Osteoblast (primary cell): ENCODE data around the gene CILP. TPM values are rescaled to one million over a fixed set of nuclear protein-coding genes. Genes with fewer than 3 reads are reported as not detected.

ENCODE experiments used
- DNase-seq: peaks from one replicate; pipeline ENCODE4 v3.0.0; 2011; ENCODE audit warnings: low spot score, mixed read lengths; ENCODE audit not compliant: insufficient read length; ENCODE audit errors: missing footprints
- H2AFZ ChIP-seq: 2 replicates; pipeline ENCODE4 v1.6.0; 2011; ENCODE audit warnings: mild to moderate bottlenecking, low read length
- H3K27ac ChIP-seq: 2 replicates; pipeline ENCODE4 v1.5.1; 2011; ENCODE audit warnings: mild to moderate bottlenecking, low read depth, low read length, moderate library complexity
- H3K27me3 ChIP-seq: 2 replicates; pipeline ENCODE4 v1.6.0; 2012; ENCODE audit warnings: mild to moderate bottlenecking, control low read depth, inconsistent platforms, low read length, moderate library complexity; ENCODE audit not compliant: insufficient read depth
- H3K36me3 ChIP-seq: 2 replicates; pipeline ENCODE4 v1.5.1; 2011; ENCODE audit warnings: mild to moderate bottlenecking, low read length, control low read depth, moderate library complexity; ENCODE audit not compliant: insufficient read depth
- H3K4me1 ChIP-seq: 2 replicates; pipeline ENCODE4 v1.5.1; 2011; ENCODE audit warnings: mild to moderate bottlenecking, low read length, control low read depth, moderate library complexity; ENCODE audit not compliant: insufficient read depth
- H3K4me2 ChIP-seq: 2 replicates; pipeline ENCODE4 v1.6.0; 2011; ENCODE audit warnings: mild to moderate bottlenecking, low read length; ENCODE audit not compliant: insufficient read depth
- H3K4me3 ChIP-seq: fragments of 200-600 bp; sonication (generic); 3 replicates; pipeline ENCODE4 v1.5.1; 2012; ENCODE audit warnings: mild to moderate bottlenecking, low read length, inconsistent platforms; ENCODE audit not compliant: insufficient read depth
- H3K79me2 ChIP-seq: 2 replicates; pipeline ENCODE4 v1.6.0; 2012; ENCODE audit warnings: mild to moderate bottlenecking, low read length, control low read depth, inconsistent platforms; ENCODE audit not compliant: insufficient read depth
- H3K9me3 ChIP-seq: 2 replicates; pipeline ENCODE4 v1.5.1; 2011; ENCODE audit warnings: low read depth, low read length, control low read depth
- H4K20me1 ChIP-seq: 2 replicates; pipeline ENCODE4 v1.6.0; 2012; ENCODE audit warnings: mild to moderate bottlenecking, low read length, control low read depth; ENCODE audit not compliant: insufficient read depth
- CTCF ChIP-seq: IDR thresholded peaks from 2 replicates; pipeline ENCODE4 v1.5.1; 2011; ENCODE audit warnings: mild to moderate bottlenecking, low read depth, low read length, moderate library complexity; ENCODE audit errors: extremely low read depth
- total RNA-seq: library from RNA; depleted of rRNA; stranded (reverse); fragments of >200 nt; gene quantifications from 2 replicates; pipeline ENCODE4 v1.2.3, GENCODE V29; 2012

Gene CILP
- total RNA-seq, 1 donor = under 0.01 TPM

- Histone ChIP-seq H3K4me3 (no peak overlapping the region), H3K4me1 (no peaks in the 10 kb centered on the region), H3K79me2 (no peaks in the 10 kb centered on the region), H3K9me3 (no peaks in the 10 kb centered on the region), H2AFZ (no peak overlapping the region), H3K27me3 (no peaks in the 10 kb centered on the region), H3K27ac (no peak overlapping the region), H3K4me2 (no peak overlapping the region), H3K36me3 (no peaks in the 10 kb centered on the region), H4K20me1 (no peaks in the 10 kb centered on the region)
- no peak for DNase-seq
- no peak for TF ChIP-seq CTCF
These were observed 12.7 kb downstream of the CILP start for GRCh38 chr15:65198571-65198970.

GRCh38 chr15:65197337-65197645 is 14.0 kb downstream of the CILP start:
- no peak for TF ChIP-seq CTCF
- H3K4me2 ChIP-seq = no peak overlapping the region
- no peak overlapping the region for H3K4me3 ChIP-seq
- H4K20me1 ChIP-seq = no peaks in the 10 kb centered on the region
- H3K79me2 ChIP-seq = no peaks in the 10 kb centered on the region
- no peaks in the 10 kb centered on the region for H3K4me1 ChIP-seq
- no peaks in the 10 kb centered on the region for H3K36me3 ChIP-seq
- H2AFZ ChIP-seq = no peak overlapping the region
- no peaks in the 10 kb centered on the region for H3K9me3 ChIP-seq
- DNase-seq = no peak
- H3K27me3 ChIP-seq = no peaks in the 10 kb centered on the region
- H3K27ac ChIP-seq = no peak overlapping the region

GRCh38 chr15:65196637-65197336 is 14.5 kb downstream of the CILP start:
- Histone ChIP-seq H3K27me3 (no peaks in the 10 kb centered on the region), H3K27ac (no peak overlapping the region), H3K9me3 (no peaks in the 10 kb centered on the region), H3K79me2 (no peaks in the 10 kb centered on the region), H3K4me1 (no peaks in the 10 kb centered on the region), H4K20me1 (no peaks in the 10 kb centered on the region), H3K4me3 (no peak overlapping the region), H3K36me3 (no peaks in the 10 kb centered on the region), H2AFZ (no peak overlapping the region), H3K4me2 (no peak overlapping the region)
- no peak for TF ChIP-seq CTCF
- peak; percentile 53 for DNase-seq

GRCh38 chr15:65195548-65195923 is 15.7 kb downstream of the CILP start:
- H3K4me3 ChIP-seq = no peak overlapping the region
- no peak overlapping the region for H3K27ac ChIP-seq
- no peaks in the 10 kb centered on the region for H3K4me1 ChIP-seq
- no peak for TF ChIP-seq CTCF
- H4K20me1 ChIP-seq = no peaks in the 10 kb centered on the region
- no peaks in the 10 kb centered on the region for H3K9me3 ChIP-seq
- no peaks in the 10 kb centered on the region for H3K79me2 ChIP-seq
- H3K4me2 ChIP-seq = no peak overlapping the region
- H2AFZ ChIP-seq = no peak overlapping the region
- DNase-seq = no peak
- H3K27me3 ChIP-seq = no peaks in the 10 kb centered on the region
- H3K36me3 ChIP-seq = no peaks in the 10 kb centered on the region
